Measurements from ENCODE around the gene TAF4.

Gene TAF4

GRCh38 chr20:62046431-62046830 lies 19.2 kb downstream of the TAF4 start:
- Histone ChIP-seq H3K4me3 (ENCODE audit: low read length) (no peak overlapping the region), H3K9me3 (ENCODE audit: insufficient read depth, low read depth, low read length) (no peaks in the 10 kb centered on the region), H3K27me3 (ENCODE audit: insufficient read depth, low read length) (no peaks in the 10 kb centered on the region), H3K27ac (ENCODE audit: low read length) (no peak overlapping the region), H3K9ac (ENCODE audit: low read depth, low read length) (no peak overlapping the region), H3K4me1 (ENCODE audit: insufficient read depth, low read length) (peaks cover 11% of the 10 kb centered on the region), H3K36me3 (ENCODE audit: insufficient read depth, low read depth, low read length) (no peaks in the 10 kb centered on the region)

- Histone ChIP-seq H3K4me1 (ENCODE audit: insufficient read depth, low read length) (peaks cover 11% of the 10 kb centered on the region), H3K9me3 (ENCODE audit: insufficient read depth, low read depth, low read length) (no peaks in the 10 kb centered on the region), H3K27me3 (ENCODE audit: insufficient read depth, low read length) (no peaks in the 10 kb centered on the region), H3K4me3 (ENCODE audit: low read length) (no peak overlapping the region), H3K27ac (ENCODE audit: low read length) (no peak overlapping the region), H3K36me3 (ENCODE audit: insufficient read depth, low read depth, low read length) (no peaks in the 10 kb centered on the region), H3K9ac (ENCODE audit: low read depth, low read length) (0 out of 2 replicates have a peak overlapping the region, but pooled peaks have one; percentile 5)
Measured at GRCh38 chr20:62045529-62046285, 20.0 kb downstream of the TAF4 start.

- H3K4me3 ChIP-seq (ENCODE audit: low read length) = no peak overlapping the region
- H3K9ac ChIP-seq (ENCODE audit: low read depth, low read length) = 0 out of 2 replicates have a peak overlapping the region, but pooled peaks have one; percentile 5
- no peaks in the 10 kb centered on the region for H3K27me3 ChIP-seq (ENCODE audit: insufficient read depth, low read length)
- no peaks in the 10 kb centered on the region for H3K36me3 ChIP-seq (ENCODE audit: insufficient read depth, low read depth, low read length)
- no peaks in the 10 kb centered on the region for H3K9me3 ChIP-seq (ENCODE audit: insufficient read depth, low read depth, low read length)
- peaks cover 11% of the 10 kb centered on the region for H3K4me1 ChIP-seq (ENCODE audit: insufficient read depth, low read length)
- H3K27ac ChIP-seq (ENCODE audit: low read length) = no peak overlapping the region
Measured at GRCh38 chr20:62045118-62045517, 20.6 kb downstream of the TAF4 start.

GRCh38 chr20:62044631-62045030 lies 21.1 kb downstream of the TAF4 start:
- H3K9ac ChIP-seq (ENCODE audit: low read depth, low read length) = no peak overlapping the region
- no peak overlapping the region for H3K27ac ChIP-seq (ENCODE audit: low read length)
- H3K4me3 ChIP-seq (ENCODE audit: low read length) = no peak overlapping the region
- H3K9me3 ChIP-seq (ENCODE audit: insufficient read depth, low read depth, low read length) = no peaks in the 10 kb centered on the region
- no peaks in the 10 kb centered on the region for H3K27me3 ChIP-seq (ENCODE audit: insufficient read depth, low read length)
- no peaks in the 10 kb centered on the region for H3K36me3 ChIP-seq (ENCODE audit: insufficient read depth, low read depth, low read length)
- peaks cover 11% of the 10 kb centered on the region for H3K4me1 ChIP-seq (ENCODE audit: insufficient read depth, low read length)

GRCh38 chr20:62043131-62043914 lies 22.4 kb downstream of the TAF4 start:
- H3K9ac ChIP-seq (ENCODE audit: low read depth, low read length) = no peak overlapping the region
- H3K36me3 ChIP-seq (ENCODE audit: insufficient read depth, low read depth, low read length) = no peaks in the 10 kb centered on the region
- H3K4me1 ChIP-seq (ENCODE audit: insufficient read depth, low read length) = peaks cover 11% of the 10 kb centered on the region
- no peaks in the 10 kb centered on the region for H3K27me3 ChIP-seq (ENCODE audit: insufficient read depth, low read length)
- no peaks in the 10 kb centered on the region for H3K9me3 ChIP-seq (ENCODE audit: insufficient read depth, low read depth, low read length)
- no peak overlapping the region for H3K27ac ChIP-seq (ENCODE audit: low read length)
- no peak overlapping the region for H3K4me3 ChIP-seq (ENCODE audit: low read length)

GRCh38 chr20:62042025-62042820 lies 23.5 kb downstream of the TAF4 start:
- Histone ChIP-seq H3K4me3 (ENCODE audit: low read length) (no peak overlapping the region), H3K4me1 (ENCODE audit: insufficient read depth, low read length) (peaks cover 8% of the 10 kb centered on the region), H3K9ac (ENCODE audit: low read depth, low read length) (no peak overlapping the region; the same call in 1 of the 2 replicates), H3K36me3 (ENCODE audit: insufficient read depth, low read depth, low read length) (no peaks in the 10 kb centered on the region), H3K27ac (ENCODE audit: low read length) (no peak overlapping the region), H3K9me3 (ENCODE audit: insufficient read depth, low read depth, low read length) (no peaks in the 10 kb centered on the region; the same call in 1 of the 2 replicates), H3K27me3 (ENCODE audit: insufficient read depth, low read length) (no peaks in the 10 kb centered on the region)

GRCh38 chr20:62040933-62041332 lies 24.7 kb downstream of the TAF4 start:
- Histone ChIP-seq H3K9me3 (ENCODE audit: insufficient read depth, low read depth, low read length) (no peaks in the 10 kb centered on the region; the same call in 1 of the 2 replicates), H3K4me1 (ENCODE audit: insufficient read depth, low read length) (peaks cover 12% of the 10 kb centered on the region), H3K27ac (ENCODE audit: low read length) (no peak overlapping the region), H3K9ac (ENCODE audit: low read depth, low read length) (no peak overlapping the region; the same call in 1 of the 2 replicates), H3K4me3 (ENCODE audit: low read length) (no peak overlapping the region), H3K27me3 (ENCODE audit: insufficient read depth, low read length) (no peaks in the 10 kb centered on the region), H3K36me3 (ENCODE audit: insufficient read depth, low read depth, low read length) (no peaks in the 10 kb centered on the region)

- Histone ChIP-seq H3K27me3 (ENCODE audit: insufficient read depth, low read length) (no peaks in the 10 kb centered on the region), H3K4me3 (ENCODE audit: low read length) (no peak overlapping the region), H3K36me3 (ENCODE audit: insufficient read depth, low read depth, low read length) (no peaks in the 10 kb centered on the region), H3K9me3 (ENCODE audit: insufficient read depth, low read depth, low read length) (no peaks in the 10 kb centered on the region; the same call in 1 of the 2 replicates), H3K27ac (ENCODE audit: low read length) (no peak overlapping the region), H3K9ac (ENCODE audit: low read depth, low read length) (no peak overlapping the region; the same call in 1 of the 2 replicates), H3K4me1 (ENCODE audit: insufficient read depth, low read length) (peaks cover 8% of the 10 kb centered on the region)
Measured at GRCh38 chr20:62040381-62040922, 25.2 kb downstream of the TAF4 start.

- Histone ChIP-seq H3K9me3 (ENCODE audit: insufficient read depth, low read depth, low read length) (no peaks in the 10 kb centered on the region; the same call in 1 of the 2 replicates), H3K36me3 (ENCODE audit: insufficient read depth, low read depth, low read length) (no peaks in the 10 kb centered on the region), H3K4me3 (ENCODE audit: low read length) (no peak overlapping the region), H3K9ac (ENCODE audit: low read depth, low read length) (no peak overlapping the region), H3K4me1 (ENCODE audit: insufficient read depth, low read length) (peaks cover 7% of the 10 kb centered on the region; the same call in 1 of the 2 replicates), H3K27ac (ENCODE audit: low read length) (no peak overlapping the region), H3K27me3 (ENCODE audit: insufficient read depth, low read length) (no peaks in the 10 kb centered on the region)
Measured at GRCh38 chr20:62039738-62040137, 25.9 kb downstream of the TAF4 start.

GRCh38 chr20:62032609-62033368 lies 32.9 kb downstream of the TAF4 start:
- Histone ChIP-seq H3K4me3 (ENCODE audit: low read length) (no peak overlapping the region), H3K36me3 (ENCODE audit: insufficient read depth, low read depth, low read length) (no peaks in the 10 kb centered on the region), H3K4me1 (ENCODE audit: insufficient read depth, low read length) (peaks cover 8% of the 10 kb centered on the region; the same call in 1 of the 2 replicates), H3K27me3 (ENCODE audit: insufficient read depth, low read length) (no peaks in the 10 kb centered on the region), H3K9me3 (ENCODE audit: insufficient read depth, low read depth, low read length) (no peaks in the 10 kb centered on the region; the same call in 1 of the 2 replicates), H3K9ac (ENCODE audit: low read depth, low read length) (no peak overlapping the region), H3K27ac (ENCODE audit: low read length) (no peak overlapping the region)

Data from iPS-20b (cell line).